ENCODE results near the gene PTGS1.
A peak's percentile ranks its signal among the peaks of the same experiment; 100 is the strongest.
"Not testable (repeated sequence)": the region's sequence is repeated elsewhere in the genome, so short reads cannot be mapped to it uniquely, and the experiment has no call there.

Gene PTGS1
- 0 to 0.30 (median 0.10) reads per million in 4 donors for total RNA-seq

- DNase-seq = peak in 1 of 5 donors; percentile 5
Measured at GRCh38 chr9:122370869-122371755, at the start of gene PTGS1. Gene PTGS1 (plus strand): TSS chr9:122371024. CDS start chr9:122371085, 61 bp downstream.

DNA sequence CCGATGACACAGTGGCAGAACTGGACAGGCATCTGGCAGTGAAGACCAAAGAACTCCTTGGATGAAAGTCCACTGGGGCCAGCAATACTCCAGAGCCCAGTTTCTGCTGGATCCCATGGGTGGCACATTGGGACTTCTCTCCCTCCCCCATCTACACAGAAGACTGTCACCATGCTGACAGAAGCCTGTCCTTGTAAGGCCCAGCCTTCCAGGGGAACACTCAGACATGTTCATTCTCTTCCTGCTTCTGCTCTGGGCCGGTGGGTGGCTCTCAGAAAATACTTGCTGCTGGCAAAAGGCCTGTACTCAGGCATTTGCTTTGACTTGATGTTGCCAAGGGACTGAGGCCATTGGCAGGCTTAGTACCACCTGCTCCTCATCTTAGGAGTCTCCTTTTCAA, 48.3 kb upstream of the PTGS1 start:
- no peak for DNase-seq

GRCh38 chr9:122324665-122325064, 46.2 kb upstream of the PTGS1 start:
- DNase-seq = not testable (repeated sequence)

DNA sequence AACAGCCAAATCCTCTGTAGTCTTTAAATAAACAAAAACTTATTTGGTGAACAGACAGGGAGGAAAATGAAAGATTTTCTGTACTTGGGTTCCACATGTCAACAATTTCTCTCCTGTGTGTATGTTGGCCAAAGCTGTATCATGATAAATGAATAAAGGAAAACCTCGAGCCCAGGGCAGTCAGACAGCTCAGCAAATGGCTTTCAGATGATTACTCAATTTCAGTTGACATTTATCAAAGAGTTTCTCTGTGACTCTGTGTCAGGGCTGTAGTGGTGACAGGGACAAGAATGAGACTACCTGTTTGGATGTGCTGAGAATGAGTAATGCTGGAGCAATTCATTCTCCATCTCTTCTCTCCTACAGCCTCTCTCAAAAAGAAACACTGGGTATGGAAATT, 45.7 kb upstream of the PTGS1 start:
- no peak for DNase-seq

GRCh38 chr9:122327175-122327574, 43.6 kb upstream of the PTGS1 start:
- DNase-seq = no peak

GRCh38 chr9:122329597-122329996, 41.2 kb upstream of the PTGS1 start:
- DNase-seq = no peak

DNA sequence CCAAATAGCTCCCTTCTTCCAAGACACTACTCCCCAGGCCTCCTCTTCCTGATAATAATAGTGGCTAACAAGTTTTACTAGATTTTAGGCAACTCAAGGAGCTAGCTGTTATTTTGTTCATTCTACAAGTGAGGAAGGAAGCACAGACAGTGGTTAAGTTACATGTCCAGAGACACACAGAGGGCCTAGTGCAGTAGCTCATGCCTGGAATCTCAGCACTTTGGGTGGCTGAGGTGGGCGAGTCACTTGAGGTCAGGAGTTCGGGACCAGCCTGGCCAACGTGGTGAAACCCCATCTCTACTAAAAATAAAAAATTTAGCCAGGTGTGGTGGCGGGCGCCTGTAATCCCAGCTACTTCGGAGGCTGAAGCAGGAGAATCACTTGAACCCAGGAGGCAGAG, 40.4 kb upstream of the PTGS1 start:
- not testable (repeated sequence) for DNase-seq

DNA sequence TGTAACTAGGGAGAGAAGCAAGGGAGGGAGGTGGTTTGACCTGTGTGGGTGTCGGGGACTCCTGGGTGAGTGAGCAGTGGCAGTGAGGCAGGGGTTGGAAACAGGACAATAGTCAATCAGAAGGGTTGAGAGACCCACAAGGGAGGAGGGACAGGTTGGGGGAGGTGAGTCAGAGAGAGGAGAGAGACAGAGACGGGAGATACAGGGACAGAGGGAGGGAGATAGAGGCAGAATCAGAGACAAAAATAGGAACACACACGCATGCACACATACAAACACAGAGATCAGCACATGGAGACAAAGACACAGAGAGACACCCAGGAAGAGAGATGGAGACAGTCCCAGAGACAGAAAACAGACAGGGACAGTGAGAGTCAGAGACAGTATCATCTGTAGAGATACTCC, 39.3 kb upstream of the PTGS1 start:
- no peak for DNase-seq

- no peak for DNase-seq
Measured at GRCh38 chr9:122332083-122332482, 38.7 kb upstream of the PTGS1 start.

DNA sequence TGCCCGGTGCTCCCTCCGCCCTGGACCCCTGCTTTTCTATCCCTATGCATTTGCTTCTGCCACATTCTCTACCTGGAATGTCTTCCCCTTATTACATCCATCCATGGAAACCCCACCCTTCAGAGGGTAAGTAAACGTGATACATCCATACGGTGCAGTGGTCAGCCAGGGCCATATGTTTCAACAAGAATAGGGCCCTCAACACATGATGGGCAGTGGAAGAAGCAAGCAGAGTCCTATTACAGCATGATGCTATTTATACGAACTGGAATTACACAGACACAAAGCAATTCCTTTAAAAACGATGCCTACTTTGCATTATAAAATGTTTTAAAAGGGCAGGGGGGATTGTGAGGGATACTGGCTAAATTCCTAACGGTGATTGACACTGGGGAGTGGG, 38.2 kb upstream of the PTGS1 start:
- DNase-seq = no peak

- DNase-seq = no peak
Measured at GRCh38 chr9:122333169-122333808, 37.5 kb upstream of the PTGS1 start.

DNA sequence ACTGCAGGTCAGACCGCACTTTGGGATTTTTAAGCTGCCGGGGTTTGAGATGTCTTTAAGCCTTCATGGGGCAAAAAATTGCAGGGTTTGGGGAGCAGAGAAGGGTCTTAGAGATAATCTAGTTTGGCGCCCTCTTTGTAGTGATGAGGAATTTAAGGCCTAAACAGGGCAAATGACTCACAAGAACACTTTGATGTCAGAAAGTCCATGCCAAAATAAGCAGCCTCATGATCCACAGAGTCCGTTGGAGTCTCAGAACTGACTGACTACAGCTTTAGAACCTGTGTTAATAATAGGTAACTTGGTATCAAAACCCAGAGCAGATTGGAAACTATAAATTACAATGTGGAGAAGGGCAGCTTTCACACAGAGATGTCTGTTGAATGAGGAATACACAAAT, 35.9 kb upstream of the PTGS1 start:
- no peak for DNase-seq

DNA sequence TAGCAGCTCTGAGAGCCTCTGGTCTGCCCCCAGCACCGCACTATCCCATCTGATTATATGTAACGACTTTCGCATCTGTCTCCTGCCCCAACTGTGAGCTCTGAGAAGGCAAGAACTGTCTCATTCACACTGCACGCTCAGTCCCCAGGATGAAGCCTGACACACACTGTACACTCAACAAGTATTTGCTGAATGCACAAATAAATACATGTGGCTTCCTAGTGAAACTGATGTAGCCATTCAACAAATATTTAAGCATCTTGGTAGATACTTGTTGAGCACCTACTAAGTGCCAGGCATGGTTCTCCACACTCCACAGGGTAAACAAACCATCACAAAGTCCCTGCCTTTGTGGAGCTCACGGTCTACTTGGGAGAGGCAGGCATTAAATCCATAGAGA, 34.6 kb upstream of the PTGS1 start:
- no peak for DNase-seq

GRCh38 chr9:122336866-122337555, 33.8 kb upstream of the PTGS1 start:
- DNase-seq = no peak

DNA sequence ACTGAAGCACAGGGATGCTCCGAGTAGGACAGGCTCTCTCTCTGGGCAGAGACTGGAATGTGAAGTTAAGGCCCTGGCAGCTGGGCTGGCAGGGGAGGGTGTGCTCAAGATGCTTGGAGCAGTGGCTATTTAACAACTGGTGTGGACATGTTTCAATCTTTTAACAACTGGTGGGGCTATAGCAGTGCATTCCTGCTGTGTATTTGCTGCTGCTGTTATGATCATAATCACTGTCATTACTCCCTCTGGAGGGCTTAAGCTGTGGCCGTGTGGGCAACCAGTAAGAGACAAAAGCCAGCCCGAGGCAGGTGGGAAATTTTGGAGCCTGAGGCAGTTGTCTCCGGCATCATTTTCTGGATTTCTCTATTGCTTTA, 33.3 kb upstream of the PTGS1 start:
- no peak for DNase-seq

GRCh38 chr9:122338536-122338935, 32.3 kb upstream of the PTGS1 start:
- no peak for DNase-seq

DNA sequence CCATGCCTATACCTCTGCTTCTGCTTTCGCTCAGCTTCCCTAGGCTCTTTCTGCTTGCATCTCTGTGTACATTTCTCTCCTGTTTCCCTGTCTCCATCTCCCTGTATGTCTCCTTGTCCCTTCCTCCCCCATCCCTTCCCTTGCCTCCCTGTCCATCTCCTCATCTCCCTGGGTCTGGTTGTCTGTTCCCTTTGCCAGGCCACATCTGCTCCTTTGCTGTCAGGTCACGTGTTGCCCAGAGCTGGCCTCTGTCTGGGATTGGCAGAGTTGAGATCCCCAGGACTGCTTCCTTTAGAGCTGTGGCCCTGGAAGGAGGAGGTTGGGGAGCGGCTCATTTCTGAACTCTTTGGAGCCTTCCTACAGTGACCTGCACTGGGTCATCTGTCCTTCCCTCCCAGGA, 31.8 kb upstream of the PTGS1 start:
- no peak for DNase-seq

DNA sequence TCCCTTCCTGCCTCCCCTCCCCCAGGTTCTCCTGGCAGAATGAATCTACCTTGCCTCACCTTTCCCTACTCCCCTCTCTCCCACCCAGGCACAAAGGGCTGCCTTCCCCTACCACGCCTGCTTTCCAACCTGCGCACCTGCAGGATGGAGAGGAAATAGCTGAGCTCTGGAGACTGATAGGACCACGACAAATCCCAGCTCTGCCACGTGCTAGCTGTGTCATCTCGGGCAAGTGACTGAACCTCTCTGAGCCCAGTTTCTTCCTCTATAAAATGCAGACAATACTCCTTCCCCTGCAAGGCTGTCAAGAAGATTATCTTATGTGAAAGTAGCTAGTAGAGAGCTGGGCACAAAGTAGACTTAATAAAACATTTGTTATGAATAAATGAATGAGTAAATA, 31.2 kb upstream of the PTGS1 start:
- no peak for DNase-seq

- DNase-seq = no peak
Measured at GRCh38 chr9:122340161-122340560, 30.7 kb upstream of the PTGS1 start.

DNA sequence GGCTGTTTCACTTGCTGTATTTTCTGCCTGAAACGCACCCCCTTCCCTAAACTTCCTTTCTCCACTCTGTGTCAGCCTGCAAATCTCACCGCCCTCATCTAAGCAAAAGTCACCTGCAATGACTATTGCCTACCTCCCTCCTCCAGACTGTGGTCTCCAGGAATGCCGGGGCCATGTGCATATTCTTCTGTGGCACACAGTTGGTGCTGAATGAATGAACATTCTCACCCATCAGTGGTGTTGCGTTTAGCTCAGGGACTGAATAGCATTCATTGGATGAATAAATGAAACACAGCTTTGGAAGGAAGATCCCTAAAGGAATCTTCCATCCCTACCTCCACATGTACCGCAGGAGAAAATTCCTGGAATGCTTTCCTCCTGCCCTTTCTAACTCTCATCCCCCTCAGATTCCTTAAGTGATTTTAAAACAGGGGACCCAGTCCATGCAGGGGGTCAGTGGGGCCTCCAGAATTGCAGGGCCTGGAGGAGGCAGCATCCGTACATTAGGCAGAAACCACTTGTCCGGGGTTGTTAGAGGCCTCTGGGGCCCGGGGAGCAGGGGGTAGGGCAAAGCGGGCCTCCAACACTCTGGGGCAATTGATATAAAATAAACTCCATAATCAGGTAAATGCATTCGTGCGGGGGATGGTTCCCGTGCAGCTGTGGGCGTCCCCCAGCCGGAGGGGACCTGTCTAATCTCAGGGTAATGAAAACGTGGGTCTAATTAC, 28.3 kb upstream of the PTGS1 start:
- no peak for DNase-seq

DNA sequence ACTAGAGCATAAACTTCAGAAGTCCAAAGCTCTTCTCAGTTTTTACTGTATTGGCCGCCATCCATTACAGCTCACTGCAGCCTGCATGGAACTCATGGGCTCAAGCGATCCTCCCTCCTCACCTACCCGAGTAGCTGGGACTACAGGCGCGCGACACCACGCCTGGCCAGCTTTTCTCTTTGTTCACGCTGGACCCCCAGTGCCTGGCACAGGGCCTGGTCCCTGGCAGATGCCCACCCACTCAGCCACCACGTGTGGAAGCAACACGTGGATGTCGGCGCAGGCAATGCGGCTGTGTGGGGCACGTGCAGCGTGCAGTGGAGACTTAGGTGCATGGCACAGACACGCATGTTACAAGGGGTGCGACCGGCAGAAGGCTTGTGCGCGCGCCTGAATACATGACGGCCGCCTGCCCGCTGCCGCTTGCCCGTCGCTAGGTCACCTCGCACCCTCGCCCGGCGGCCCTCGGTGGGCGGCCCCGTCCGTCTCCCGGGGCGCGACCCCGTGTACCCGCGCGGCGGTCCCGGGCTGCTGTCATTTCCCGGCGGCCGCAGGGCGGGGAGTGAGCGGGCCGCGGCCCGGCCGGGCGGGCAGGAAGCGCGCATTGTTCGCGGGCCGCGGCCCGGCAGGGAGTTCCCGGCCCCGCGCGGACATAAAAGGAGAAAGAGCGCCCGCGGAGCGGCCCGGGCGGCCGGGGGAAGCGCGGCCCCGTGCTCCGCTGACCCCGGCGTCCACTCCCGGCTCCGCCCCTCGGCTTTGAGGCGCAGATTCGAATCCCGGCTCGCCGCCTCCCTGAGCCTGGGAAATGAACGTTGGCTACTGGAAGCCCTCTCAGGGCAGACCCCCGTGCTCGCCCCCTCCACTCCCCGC, 24.1 kb upstream of the PTGS1 start:
- no peak for DNase-seq

Data from T-helper 1 cell (primary cell).